GM18517 (cell line): ENCODE results near the gene SCEL.
A peak's percentile ranks its signal among the peaks of the same experiment; 100 is the strongest.
"Not testable (repeated sequence)": the region's sequence is repeated elsewhere in the genome, so short reads cannot be mapped to it uniquely, and the experiment has no call there.

Experiments used
- ATAC-seq: cut with Tn5 transposase; IDR thresholded peaks from one replicate; pipeline ENCODE4 v1.9.1; 2021; ENCODE audit warnings: mild to moderate bottlenecking, moderate library complexity; ENCODE audit not compliant: unreplicated experiment

Gene SCEL, protein sequence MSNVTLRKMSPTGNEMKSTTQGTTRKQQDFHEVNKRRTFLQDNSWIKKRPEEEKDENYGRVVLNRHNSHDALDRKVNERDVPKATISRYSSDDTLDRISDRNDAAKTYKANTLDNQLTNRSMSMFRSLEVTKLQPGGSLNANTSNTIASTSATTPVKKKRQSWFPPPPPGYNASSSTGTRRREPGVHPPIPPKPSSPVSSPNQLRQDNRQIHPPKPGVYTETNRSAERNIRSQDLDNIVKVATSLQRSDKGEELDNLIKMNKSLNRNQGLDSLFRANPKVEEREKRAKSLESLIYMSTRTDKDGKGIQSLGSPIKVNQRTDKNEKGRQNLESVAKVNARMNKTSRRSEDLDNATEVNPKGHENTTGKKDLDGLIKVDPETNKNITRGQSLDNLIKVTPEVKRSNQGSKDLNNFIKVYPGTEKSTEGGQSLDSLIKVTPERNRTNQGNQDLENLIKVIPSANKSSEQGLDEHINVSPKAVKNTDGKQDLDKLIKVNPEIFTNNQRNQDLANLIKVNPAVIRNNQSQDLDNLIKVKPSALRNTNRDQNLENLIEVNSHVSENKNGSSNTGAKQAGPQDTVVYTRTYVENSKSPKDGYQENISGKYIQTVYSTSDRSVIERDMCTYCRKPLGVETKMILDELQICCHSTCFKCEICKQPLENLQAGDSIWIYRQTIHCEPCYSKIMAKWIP

DNA sequence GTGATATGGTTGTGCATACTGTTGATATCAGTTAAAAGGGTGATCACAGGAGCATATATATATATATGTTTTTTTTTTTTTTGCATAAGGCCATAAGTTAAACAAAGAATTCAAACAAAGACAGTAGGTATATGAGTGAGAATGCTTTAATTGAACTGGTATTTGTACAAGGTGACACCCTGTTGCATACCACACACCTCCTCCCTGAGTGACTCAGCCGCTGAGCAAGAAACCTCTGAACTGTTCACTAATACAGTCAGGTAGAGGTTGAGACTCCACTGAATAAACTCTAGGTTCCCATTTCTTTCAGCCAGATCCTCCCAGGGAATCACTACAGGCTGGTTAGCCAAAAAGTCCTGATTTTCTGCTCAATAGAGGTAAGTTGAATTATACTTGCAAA lies at the start of gene SCEL:
Gene SCEL, plus strand, starts transcription at position 259 of the 400 bp plus-strand sequence. CDS start 20,170 bp downstream, outside the sequence.
- ATAC-seq = no peak

DNA sequence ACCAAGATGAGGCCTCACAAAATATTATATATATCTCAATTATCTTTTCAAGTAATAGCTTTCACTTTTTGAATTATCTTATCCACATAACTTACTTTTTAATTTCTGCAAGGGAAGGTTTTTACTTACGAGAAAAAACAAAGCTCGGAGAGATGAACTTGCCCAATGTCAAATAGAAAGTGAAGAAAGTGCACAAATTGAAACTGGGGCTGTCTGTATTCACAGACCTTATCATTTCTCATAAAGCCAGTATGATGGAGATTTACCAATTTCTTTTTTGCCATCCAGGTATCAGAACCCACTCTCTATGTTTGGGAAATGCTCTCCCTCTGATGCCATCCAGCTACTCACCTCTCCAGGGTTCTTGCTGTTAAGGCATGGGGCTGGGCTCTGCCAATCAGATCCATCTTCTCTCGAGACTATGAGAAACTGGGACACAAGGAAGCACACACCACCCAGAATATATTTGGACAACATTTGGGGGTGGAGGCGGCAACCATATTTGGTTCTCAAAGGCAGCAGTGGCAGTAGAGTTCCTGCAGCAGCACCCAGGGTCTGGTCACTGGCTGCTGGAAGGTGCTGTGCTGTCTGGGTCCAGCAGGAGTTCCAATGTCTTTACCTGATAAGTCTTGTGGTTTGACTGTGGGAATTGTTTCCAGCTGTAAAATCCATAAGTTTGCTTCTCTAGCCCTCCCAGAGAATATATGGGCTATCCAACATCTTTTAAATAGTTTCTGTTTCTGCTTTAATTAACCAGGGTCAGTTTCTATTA lies 45.8 kb upstream of the SCEL start:
- ATAC-seq = no peak

DNA sequence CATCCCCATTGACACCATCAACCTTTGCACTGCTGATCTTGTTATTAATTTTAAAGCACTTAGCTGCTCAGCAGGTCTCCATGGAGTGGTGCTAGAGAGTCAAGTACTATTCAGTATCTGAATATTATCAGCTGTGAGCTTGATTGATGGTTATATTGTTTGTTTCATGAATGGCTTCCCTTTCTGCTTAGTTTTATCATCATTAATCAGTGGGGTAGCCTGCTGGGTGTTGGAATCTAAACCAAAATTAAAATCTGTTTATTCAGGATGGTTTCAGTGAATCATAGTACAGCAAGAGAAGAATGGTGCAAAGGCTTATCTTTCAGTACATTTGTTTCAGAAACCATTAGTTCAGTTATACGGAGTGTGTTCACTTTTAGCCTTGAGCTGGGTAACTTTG lies 42.5 kb upstream of the SCEL start:
- ATAC-seq = no peak

DNA sequence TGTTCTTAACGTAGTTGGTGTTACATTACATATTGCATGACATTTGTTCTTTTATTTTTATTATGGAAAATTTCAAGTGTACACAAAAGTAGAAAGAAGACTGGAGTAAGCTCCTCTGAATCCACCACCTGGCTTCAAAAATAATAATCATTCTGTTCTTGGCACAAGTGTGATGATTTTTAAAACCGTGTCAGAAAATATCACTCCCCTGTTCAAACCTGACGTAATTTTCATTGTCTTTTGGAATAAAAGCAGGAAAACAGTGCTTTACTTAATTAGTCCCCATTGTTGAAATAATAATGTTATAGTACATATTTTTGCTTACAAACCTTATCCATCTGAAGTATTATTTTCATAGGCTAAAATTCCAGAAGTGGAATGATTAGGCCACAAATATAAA lies 41.3 kb upstream of the SCEL start:
- no peak for ATAC-seq

DNA sequence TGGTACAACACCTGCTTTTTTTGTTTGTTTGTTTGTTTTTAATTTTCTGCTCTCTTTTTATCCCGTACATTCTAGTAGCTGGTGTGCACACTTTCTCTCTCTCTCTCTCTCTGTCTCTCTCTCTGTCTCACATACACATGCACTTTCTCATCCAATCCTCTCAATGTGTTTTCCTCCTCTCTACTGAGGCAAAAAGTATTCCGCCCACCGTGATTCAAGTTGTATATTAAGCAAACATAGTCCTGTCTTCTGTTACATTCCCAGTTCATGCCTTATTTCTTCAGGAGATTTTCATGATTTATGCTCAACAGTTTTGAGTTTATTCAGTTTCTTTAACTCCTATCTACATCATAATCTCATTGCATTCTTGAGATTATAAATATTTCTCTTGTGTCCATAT lies 38.2 kb upstream of the SCEL start:
- ATAC-seq = no peak

DNA sequence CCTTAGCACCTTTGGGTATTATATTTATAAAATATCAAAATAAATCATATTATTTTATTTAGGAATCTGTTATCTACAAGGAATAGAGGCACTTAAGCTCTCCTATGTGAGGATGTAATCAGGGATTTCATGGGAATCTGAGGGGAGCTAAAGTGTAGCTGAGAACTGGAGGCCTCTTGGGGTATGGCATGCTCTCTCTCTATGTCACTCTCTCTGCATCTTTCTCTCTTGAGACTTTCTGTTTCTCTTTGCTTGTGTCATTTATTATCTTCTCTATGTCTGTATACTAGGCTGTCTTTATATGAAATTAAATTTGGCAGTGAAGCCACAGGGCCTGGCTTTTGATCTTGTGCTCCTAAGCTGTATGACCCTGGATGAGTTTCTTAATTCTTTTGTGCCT lies 37.7 kb upstream of the SCEL start:
- ATAC-seq = no peak

DNA sequence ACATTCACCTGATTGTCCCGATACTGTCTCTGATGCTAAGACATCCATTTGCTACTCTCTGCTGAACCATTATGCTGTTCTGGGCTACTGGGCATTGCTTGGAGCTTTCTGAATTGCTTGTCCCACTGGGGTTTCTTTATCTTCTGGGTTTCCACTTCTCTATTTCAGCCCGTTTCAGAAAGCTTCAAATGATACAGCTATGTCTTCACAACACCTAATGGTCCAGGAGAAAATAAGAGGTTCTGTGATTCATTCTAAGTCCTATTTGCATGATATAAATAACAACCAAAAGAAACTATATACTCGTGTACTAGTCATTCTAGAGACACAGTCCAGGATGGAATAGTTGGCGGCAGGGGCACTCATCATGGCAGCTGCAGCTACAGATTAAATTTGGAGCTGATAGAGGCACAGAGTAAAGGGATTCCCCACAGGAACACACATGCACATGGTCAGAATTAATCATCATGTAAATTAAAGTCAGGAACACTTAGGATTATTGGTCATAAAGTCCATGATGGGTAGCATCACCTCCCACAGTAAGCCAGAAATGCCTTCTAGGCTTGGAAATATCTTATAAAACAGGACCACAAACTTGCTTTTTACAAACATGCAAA lies 33.3 kb upstream of the SCEL start:
- ATAC-seq = peak; percentile 91

DNA sequence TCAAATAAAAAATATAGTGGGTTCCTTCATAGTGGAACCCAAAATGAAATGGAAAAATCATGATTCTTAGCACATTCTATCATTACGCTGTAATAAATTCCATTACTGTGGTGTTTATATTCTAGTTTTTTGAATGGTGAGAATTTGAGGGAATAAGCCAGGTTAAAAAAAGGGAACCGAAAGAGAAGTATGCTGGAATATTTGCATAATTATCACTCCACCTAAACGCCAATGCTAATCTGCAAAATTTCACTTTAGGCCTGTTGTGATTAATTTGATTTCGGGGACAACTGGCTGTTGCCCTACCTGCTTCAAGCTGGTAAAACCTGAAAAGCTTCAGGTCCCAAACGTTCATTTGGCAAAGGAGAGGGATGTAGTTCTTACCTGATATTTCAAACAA lies 32.1 kb upstream of the SCEL start:
- no peak for ATAC-seq

DNA sequence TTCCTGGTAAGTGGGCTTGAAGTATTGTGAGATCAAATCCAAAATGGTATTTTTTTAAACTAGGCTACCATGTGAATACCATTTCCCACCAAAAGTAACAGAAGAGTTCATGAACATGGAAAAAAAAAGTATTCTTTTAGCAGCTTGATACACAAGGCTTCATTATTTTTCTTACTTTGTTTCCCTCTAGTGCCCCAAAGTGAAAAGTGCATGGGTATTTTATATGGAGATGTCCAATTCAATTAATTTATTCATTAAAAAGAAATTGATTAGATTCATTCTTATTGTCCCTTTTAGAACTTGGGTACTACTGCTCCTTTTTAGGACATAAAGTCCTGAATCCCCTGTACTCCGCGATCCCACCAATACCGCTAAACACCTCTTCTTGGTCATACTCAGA lies 28.6 kb upstream of the SCEL start:
- no peak for ATAC-seq

DNA sequence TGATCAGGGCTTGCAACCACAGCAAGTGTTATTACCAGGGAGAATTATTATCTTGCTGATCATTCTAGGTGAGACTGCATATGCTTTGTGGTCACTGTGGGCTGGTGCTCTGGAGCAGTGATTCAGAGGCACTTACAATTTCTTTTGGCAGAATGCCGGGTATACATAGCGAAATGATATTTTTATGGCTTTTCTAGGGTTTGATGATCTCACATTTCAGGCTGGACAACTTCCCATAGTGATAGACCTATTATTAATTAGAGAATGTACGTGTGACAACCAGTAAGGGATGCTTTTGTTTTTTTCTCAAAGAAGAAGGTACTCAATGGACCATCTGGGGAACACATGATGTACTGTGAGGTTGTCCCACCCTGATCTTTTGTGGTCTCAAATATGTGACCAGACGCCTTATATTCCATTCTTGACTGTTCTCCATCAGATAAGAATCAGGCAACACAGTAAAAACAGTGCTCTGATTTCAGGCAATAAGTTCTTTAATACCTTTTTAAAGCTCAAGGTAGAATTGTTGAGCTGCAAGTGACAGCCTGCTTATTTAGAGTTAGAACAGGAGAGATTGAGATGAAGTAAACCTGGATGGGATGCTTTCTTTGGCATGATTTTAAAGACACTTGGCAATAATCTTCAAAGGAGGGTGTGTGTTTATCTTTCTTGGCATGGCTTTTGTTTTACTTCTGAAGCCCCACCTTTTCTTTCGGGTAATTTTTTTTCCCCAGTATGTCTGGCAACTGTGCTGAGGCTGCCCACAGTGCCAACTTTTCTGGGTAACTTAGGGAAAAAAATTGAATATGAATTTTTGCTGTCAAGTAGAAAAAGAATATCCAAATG lies 27.4 kb upstream of the SCEL start:
- ATAC-seq = no peak

DNA sequence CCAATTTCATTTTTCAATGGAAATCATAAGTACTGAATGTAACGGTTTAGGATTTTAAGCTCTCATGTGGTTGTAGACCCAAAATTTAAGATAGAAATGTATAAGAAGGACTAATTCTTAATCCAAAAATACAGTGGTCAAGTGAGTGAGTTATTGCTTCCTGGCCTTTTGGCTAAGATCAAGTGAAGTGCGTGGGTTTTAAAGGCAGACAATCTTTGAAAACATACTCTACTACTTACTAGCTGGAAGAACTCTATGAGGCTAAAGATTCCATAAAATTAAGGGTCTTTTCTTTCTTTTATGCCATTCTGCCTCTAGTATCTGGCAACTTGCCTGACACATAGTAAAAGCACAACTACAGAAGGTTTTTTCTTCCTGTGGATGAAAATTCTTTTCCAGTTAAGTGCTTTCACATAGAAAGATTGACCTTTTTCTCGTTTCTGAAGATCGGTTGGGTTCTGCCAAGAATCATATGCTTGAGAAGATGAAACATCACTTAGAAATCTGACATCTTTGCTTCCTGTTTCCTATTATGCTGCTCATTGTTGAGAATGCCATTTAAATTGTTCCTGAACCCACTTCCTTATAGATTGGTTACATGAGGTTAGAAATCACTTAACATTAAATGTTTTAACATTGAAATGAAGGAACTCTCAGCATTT lies 26.4 kb upstream of the SCEL start:
- ATAC-seq = no peak

DNA sequence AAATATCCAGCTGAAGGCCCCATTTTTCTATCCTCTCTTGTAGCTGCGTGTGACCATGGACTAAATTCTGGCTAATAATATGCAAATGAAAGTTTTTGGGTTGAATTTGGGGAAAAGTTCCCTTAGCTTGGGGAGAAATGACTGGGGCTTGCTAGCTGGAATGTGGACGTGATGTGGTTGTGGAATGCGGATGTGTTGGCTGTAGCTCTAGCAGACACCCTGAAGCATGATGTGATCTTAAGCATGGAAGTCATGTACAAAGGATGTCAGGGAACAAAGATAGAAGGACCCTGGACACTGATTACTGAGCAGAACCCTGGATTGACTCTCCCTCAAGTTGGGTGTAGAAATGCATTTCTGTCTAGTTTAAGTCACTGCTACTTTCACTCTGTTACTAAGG lies 25.4 kb upstream of the SCEL start:
- ATAC-seq = no peak

DNA sequence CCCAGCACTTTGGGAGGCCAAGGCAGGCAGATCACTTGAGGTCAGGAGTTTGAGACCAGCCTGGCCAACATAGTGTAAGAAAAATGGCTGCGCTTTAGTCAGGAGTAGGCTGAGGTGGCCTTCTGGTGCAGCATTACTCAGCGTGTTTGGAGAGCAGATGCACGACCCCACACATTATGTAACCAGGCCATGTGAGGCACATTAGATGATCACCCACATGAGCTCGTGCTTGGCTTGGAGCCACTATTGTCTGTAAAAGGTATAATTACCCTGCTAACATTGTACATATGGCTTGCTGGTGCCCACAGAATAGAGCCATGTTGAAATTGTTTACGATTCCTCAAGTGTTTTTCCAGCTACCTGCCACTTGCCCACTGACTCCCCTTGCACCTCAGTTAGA lies 24.0 kb upstream of the SCEL start:
- ATAC-seq = no peak

DNA sequence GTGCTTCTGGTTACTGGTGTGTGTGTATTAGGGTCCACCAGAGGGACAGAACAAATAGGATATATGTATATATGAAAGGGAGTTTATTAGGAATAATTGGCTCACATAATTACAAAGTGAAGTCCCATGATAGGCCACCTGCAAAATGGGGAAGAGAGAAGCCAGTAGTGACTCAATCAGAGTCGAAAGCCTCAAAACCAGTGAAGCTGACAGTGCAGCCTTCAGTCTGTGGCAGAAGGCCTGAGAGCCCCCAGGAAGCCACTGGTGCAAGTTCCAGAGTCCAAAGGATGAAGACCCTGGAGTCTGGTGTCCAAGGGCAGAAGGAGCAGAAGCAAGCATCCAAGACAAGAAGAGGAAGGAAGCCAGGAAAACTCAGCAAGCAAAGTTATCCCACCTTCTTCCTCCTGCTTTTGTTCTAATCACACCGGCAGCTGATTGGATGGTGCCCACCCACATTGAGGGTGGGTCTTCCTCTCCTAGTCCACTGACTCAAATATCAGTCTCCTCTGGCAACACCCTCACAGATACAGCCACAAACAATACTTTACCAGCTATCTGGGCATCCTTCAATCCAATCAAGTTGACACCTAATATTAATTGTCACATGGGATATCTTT lies 21.7 kb upstream of the SCEL start:
- ATAC-seq = peak; percentile 88

DNA sequence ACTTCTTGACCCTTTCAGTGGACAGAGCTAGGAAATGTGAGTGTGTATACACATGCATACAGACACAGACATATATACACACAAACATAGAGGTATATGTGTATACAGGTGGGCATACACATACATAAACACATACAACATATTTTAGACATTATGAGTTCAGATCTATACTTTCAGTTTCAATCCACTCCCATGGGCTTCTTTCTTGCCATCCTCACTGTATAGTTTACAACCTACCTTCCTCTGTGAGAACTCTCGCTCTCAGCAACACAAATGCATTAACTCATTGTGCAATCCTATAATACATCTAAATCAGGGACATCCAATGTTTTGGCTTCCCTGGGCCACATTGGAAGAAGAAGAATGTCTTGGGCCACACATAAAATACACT lies 21.2 kb upstream of the SCEL start:
- peak; percentile 88 for ATAC-seq

DNA sequence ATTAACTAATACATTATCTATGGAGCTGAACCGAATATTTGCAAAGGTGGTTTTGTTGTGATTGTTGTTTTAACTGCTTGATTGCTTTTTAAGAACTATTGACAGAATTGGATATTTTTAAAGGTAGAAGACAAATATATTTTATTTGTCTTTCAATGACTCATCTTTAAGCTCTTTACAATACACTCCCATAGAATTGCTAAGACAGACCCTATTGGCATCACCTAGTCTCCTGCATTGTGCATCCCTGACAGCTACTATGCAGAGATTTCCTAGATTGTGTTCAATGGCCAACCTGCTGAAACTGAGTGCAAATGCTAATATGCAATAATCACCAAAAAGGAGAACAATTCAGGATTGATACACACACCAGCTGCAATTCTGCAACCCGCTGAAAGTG lies 19.7 kb upstream of the SCEL start:
- ATAC-seq = no peak

DNA sequence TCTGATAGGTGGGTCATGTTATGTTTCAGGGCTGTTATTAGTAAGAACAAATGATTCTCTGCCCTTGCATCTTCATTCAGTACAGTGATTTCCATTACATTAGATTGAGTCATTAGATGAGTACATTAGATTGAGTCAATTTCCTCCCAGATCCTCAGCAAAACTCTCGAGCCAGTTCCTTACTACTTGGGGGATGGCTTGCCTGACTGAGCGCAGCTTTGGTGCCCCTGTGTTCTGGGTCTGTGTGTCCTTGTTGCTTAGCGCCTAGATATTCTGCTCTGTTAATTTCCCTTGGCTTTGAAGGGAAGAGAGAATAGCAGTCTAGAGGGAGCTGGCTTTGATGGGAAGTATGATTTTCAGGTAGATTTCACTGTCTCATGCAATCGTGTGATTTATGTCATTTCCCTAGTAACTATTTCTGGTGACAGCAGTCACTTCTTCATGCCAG lies 19.1 kb upstream of the SCEL start:
- no peak for ATAC-seq

DNA sequence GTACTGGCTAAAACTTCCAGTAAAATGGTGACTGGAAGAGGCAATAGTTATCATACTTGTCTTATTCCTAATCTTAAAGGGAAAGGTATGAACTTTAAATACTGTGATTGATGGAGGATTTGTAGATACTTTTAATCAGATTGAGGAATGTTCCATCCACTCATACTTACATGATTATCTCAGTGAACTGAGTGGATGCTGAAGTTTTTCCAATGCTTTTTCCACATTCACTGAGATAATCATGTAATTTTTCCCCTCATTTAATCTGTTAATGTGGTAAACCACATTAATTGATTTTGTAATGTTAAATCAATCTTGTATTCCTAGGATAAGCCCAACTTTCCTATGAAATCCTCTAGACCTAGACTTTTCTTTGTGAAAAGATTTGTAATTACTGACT lies 17.2 kb upstream of the SCEL start:
- ATAC-seq = no peak

DNA sequence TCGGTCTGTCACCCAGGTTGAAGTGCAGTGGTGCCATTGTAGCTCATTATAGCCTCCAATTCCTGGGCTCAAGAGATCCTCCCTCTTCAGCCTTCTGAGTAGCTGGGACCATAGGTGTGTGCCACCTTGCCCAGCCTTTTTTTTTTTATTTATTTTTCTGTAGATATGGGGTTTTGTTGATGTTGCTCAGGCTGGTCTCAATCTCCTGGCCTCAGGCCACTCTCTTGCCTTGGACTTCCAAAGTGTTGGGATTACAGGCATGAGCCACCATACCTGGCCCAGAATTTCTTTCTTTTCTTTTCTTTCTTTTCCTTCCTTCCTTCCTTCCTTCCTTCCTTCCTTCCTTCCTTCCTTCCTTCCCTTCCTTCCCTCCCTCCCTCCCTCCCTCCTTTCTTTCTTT lies 16.1 kb upstream of the SCEL start:
- ATAC-seq = not testable (repeated sequence)
